GM20431 (cell line): ENCODE results near the gene SLC12A5.

Experiments
- in situ Hi-C: fragments of 300-500 bp; cut with MseI, MboI; formaldehyde crosslinking; loops from one replicate; pipeline ENCODE4 v1.15.0; 2020; ENCODE audit warnings: low sequenced_read_pairs; ENCODE audit not compliant: unreplicated experiment

The SLC12A5 gene

GRCh38 chr20:46050444-46050843 lies 21.4 kb downstream of the SLC12A5 start:
- in situ Hi-C loops = no loop called here

GRCh38 chr20:46050885-46051284 lies 21.9 kb downstream of the SLC12A5 start:
- in situ Hi-C loops = no loop called here

DNA sequence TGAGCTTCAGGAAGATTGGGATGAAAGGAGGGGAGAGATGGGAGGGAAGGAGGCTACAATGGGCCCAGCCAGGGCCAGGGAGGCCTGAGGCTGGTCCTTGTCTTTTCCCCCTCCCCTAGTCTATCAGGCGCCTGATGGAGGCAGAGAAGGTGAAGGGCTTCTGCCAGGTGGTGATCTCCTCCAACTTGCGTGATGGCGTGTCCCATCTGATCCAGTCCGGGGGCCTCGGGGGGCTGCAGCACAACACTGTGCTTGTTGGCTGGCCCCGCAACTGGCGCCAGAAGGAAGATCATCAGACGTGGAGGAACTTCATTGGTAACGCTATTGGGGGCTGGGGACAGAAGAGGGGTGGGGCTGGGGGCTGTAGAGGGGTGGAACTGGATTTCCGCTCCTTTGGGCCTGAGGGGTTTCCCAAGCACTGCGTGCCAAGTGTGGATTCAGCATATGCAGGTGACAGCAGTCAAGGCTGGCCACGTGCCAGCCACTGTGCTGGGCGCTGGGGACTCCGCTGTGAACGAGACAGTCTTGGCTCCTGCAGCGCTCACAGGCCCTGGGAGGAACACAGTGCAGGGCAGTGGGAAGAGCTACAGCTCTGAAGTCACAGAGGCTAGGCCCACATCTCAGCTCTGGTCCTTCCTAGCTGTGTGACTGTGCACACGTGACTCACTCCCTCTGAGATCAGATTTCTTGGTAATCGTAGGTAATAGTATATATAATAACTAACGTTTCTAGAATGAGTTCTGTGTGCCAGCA lies 22.7 kb downstream of the SLC12A5 start:
- in situ Hi-C loops = no loop called here

- in situ Hi-C loops = no loop called here
These were observed 24.4 kb downstream of the SLC12A5 start for GRCh38 chr20:46053416-46053815.

GRCh38 chr20:46054606-46055005 lies 25.6 kb downstream of the SLC12A5 start:
- in situ Hi-C loops = no loop called here

DNA sequence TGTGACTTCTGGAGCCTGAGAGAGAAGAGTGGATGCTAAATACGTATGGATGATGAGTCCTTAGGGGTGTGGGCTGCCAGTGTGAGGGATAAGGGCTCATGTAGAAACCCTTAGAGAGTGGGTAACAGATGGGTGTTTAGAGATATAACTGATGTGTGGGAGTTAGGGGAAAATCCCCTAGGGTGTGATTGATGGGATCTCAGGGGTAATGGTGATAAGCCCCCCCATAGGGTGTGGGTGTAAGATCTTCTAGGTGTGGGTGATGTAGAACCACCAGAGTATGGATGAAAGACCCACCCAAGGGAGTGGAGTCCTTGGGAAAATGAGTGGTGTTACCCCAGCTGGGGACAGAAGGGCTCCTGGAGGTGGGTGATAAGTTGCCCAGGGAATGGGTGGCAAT lies 26.3 kb downstream of the SLC12A5 start:
- in situ Hi-C loops = no loop called here

DNA sequence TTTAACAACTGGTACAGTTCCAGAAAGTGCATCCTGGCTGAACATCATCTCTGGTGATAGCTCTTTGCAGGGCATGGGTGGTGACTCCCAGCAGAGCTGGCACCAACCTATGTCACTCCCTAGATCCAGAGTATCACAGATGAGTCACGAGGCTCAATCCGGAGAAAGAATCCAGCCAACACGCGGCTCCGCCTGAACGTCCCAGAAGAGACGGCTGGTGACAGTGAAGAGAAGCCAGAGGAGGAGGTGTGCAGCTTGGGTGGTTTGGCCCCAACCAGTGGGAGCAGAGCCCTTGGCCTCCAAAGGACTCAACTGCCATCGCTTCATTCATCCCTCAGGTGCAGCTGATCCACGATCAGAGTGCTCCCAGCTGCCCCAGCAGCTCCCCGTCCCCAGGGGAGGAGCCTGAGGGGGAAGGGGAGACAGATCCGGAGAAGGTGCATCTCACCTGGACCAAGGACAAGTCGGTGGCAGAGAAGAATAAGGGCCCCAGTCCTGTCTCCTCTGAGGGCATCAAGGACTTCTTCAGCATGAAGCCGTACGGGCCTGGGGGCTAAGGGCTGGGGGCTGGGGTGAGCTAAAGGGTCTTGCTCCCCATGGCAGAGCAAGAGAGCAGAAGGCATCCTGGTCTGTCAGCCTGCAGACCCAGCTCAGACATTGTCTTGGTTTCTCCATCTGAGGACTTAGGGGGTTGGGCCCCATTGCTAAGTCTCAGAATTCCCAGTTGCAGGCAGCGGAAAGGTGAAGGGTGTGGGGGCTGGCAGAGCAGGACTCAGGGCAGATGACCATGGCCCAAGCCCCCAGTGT lies 27.2 kb downstream of the SLC12A5 start:
- in situ Hi-C loops = no loop called here

- in situ Hi-C loops = no loop called here
These were observed 28.2 kb downstream of the SLC12A5 start for GRCh38 chr20:46056970-46057855.

DNA sequence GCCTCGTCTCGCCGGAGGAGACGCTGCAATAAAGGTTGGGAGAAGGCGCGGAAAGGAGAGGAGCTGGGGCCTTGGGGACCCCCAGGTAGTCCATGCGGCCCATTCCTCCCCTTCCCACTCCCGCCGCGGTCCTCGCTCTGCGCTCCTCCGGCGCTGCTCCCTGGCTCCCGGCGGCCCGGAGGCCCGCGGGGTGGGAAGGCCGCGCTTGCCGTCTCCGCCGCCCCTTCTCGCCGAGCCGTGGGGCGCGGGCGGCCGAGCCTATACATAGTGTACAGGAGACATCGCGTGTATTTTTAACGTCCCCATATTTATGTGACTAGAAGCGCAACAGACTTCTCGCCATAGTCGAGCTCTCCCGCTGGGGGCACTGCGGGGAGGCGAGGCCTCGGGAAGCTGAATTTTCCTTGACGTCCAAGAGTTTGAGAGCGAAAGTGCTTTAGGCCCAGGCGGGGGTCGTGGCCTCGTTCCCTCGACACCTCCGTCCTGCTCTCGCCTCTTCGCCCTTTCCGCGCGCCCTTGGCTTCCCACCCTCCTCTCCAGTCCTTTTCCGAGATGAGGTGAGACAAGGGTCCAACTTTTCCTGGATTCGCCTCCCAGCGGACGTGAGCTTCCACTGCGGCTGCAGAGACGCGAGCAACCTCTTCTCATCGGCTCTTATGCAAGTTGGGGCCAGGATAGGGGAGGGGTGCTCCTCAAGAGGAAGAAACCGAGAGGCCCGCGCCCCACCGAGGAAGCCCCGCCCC lies 29.0 kb downstream of the SLC12A5 start:
- in situ Hi-C loops = no loop called here

DNA sequence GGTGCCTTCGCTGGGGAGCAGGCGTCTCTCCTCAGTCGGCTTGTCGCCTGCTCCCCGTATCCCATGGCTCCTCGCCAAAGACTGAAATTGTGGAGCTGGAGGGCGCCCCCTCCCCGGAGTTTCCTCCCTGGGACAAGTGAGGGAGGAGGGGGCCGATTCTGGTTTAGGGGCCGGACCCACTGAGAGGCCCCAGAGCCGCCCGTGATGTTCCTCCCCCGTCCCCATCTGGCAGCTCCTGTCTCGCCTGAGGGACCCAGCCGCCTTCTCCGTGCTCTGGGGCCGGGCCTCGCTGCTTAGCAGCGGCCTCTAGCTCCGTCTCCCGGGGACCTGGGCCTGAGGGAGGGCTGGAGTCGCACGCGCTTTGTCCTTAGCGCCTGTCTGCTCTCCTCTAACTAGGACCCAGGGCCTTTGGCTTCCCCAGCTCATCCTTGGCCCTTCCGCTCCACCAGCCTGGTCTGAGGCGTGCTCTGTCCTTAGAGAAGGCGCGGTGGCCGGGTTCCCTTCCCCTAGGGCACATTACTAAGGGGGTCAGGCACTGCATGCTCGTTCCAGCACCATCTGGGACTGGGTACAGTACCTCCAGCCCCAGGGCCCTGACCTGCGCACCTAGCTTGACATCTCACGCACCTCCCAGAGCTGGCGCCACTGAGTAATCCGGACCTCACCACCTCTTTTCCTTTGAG lies 29.7 kb downstream of the SLC12A5 start:
- in situ Hi-C loops = no loop called here

GRCh38 chr20:46060301-46060881 lies 31.4 kb downstream of the SLC12A5 start:
- in situ Hi-C loops = no loop called here

DNA sequence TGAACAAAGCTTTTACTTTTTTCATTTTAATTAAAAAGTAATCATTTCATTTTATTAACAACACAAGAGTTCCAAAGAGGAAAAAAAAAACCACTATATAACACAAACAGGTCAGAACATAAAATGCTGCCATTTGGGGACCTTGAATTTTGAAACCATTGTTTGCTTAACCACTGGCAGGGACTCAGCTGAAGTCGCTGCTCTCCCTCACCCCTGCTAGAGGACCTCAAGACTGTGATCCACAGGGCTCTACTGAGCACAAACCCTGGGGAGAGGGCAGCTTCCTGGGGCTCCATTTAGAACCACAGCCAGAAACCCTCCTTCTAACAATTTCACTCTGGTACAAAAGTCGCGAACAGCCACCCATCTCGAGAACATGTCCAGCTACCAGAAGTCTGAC lies 32.0 kb downstream of the SLC12A5 start:
- in situ Hi-C loops = no loop called here

DNA sequence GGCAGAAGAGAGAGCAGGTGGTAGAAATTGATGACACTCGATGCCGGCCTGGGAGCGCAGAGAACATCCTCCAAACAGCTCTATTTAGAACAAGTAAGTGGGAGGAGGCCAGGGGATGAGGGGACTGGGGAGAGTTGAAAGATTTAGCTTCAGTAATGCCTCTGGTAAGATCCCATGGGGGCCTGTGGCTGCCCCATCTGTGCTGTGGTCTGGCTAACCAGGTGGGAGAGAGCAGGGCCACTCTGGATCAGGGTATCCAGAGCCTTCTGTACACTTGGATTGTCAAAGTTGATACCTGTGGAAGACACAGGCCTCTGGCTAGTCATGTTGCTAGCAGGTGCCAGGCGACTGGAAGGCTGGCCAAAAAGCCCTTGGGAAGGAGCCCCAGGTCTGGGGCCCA lies 33.1 kb downstream of the SLC12A5 start:
- in situ Hi-C loops = no loop called here

GRCh38 chr20:46062621-46063020 lies 33.6 kb downstream of the SLC12A5 start:
- in situ Hi-C loops = no loop called here

DNA sequence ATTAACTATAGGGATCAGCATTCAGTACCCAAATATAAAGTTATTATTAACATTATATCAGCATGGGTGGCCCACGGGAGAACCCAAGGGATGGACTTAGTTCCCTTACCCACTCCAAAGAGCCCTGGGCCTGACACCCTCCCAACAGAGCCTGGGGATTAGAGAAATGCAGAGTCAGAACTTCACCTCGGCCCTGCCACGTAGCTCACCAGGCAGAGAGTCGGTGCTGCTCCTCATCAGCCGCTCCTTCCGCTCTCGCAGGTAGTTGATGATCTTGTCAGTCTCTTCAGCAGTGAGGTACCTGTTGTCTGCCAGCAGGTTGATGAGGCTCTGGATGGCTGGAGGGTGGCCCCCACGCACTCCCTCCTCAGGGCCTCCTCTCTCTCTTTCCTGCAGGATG lies 34.1 kb downstream of the SLC12A5 start:
- in situ Hi-C loops = no loop called here

DNA sequence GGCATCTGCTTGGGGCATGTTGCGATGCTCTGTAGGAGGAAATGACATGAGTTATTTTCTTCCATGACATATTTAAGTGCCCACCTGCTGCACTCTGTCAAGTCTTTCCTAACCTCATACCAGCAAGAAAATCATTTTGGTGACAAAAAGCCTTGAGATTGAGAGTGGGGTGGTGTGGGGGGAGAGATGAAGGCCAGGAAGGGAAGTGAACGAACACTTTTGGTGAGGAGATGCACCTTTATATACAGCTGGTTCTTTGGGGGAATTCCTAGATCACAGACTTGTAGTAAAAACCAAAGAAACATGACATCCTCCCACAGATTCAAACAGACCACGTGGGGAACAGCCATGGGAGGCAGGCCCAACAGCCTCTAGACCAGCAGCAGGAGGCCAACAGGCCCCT lies 34.6 kb downstream of the SLC12A5 start:
- in situ Hi-C loops = no loop called here

GRCh38 chr20:46065006-46065405 lies 36.0 kb downstream of the SLC12A5 start:
- in situ Hi-C loops = no loop called here

DNA sequence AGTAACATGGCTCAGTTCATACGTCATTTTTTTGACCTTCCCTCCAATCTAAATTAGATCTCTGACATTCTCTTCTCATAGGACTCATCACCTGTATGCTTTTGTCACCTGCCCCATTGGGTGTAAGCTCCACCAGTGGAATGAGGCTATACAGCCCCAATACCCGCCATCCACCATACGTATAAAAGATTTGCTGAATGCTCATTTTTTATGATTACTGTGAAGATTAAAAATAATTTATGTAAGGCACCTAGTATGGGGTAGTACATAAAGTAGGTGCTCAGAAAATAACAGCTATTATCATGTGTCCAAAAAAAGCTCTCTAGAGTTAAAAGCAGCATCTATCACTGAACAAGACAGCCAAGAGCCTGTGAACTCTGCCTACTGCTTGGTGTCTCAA lies 36.7 kb downstream of the SLC12A5 start:
- in situ Hi-C loops = no loop called here
